ENCODE results near the gene LRRTM1.

LRRTM1 gene

GRCh38 chr2:80303006-80303908, 1.3 kb downstream of the LRRTM1 start:
- Histone ChIP-seq H3K9me3 (ENCODE audit: control insufficient read depth, insufficient read depth, low read length) (peaks cover 13% of the 10 kb centered on the region; the same call in 1 of the 2 replicates), H4K20me1 (ENCODE audit: control insufficient read depth, insufficient read depth, low read depth, low read length) (no peaks in the 10 kb centered on the region), H3K27ac (ENCODE audit: low read depth, low read length) (no peak overlapping the region), H3K79me2 (ENCODE audit: control insufficient read depth, low read length) (no peaks in the 10 kb centered on the region), H3K36me3 (ENCODE audit: control insufficient read depth, low read length) (no peaks in the 10 kb centered on the region), H3K4me1 (ENCODE audit: control insufficient read depth, low read length) (no peaks in the 10 kb centered on the region), H3K27me3 (ENCODE audit: control insufficient read depth, low read length) (no peaks in the 10 kb centered on the region), H3K4me2 (ENCODE audit: low read length) (no peak overlapping the region), H3K4me3 (ENCODE audit: low read length) (no peak overlapping the region), H3K9me2 (replicated peaks; ENCODE audit: control insufficient read depth, low read length) (no peaks in the 10 kb centered on the region), H3F3A (ENCODE audit: control insufficient read depth, insufficient read depth) (no peaks in the 10 kb centered on the region)
- TF ChIP-seq EZH2phosphoT487 (IDR thresholded peaks at IDR 0.05; ENCODE audit: borderline replicate concordance, low read length): no peak
- TF ChIP-seq, protein P1, sequence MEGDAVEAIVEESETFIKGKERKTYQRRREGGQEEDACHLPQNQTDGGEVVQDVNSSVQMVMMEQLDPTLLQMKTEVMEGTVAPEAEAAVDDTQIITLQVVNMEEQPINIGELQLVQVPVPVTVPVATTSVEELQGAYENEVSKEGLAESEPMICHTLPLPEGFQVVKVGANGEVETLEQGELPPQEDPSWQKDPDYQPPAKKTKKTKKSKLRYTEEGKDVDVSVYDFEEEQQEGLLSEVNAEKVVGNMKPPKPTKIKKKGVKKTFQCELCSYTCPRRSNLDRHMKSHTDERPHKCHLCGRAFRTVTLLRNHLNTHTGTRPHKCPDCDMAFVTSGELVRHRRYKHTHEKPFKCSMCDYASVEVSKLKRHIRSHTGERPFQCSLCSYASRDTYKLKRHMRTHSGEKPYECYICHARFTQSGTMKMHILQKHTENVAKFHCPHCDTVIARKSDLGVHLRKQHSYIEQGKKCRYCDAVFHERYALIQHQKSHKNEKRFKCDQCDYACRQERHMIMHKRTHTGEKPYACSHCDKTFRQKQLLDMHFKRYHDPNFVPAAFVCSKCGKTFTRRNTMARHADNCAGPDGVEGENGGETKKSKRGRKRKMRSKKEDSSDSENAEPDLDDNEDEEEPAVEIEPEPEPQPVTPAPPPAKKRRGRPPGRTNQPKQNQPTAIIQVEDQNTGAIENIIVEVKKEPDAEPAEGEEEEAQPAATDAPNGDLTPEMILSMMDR (IDR thresholded peaks at IDR 0.05; ENCODE audit: low read depth, low read length, poor library complexity, severe bottlenecking): no peak

DNA sequence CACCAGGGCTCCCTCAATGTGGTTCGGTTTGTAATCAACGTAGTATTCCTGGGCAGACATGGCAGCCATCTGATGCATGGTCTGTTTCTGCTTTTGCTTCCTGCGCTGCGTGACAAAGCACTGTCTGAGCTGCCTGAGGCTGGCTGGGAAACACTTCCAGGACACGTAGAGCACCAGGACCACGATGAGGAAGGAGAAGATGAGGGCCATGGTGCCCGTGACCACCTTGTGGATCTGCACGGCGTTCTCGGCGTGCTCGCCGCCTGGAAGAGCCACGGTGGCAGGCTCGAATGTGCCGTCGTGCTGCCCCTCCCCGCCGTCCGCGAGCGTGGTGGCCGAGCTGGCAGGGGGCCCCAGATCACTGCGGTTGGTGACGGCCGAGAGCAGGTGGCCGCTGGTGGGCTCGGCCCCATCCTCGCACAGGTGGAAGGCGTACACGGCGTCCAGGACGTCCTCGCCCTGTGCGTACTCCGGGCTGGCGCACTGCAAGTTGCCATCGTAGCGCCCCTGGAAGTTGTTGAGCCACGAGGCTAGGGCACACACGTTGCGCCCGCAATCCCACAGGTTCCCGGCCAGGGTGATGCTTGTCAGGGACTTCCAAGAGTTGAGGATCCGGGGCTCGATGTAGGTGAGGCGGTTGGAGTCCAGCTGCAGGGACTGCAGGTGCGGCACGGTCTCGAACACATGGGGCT, 2.1 kb downstream of the LRRTM1 start:
- no peaks in the 10 kb centered on the region for H3K79me2 ChIP-seq (ENCODE audit: control insufficient read depth, low read length)
- H3K27me3 ChIP-seq (ENCODE audit: control insufficient read depth, low read length): no peaks in the 10 kb centered on the region
- H3K9me2 ChIP-seq (replicated peaks; ENCODE audit: control insufficient read depth, low read length): no peaks in the 10 kb centered on the region
- H3K36me3 ChIP-seq (ENCODE audit: control insufficient read depth, low read length): no peaks in the 10 kb centered on the region
- H4K20me1 ChIP-seq (ENCODE audit: control insufficient read depth, insufficient read depth, low read depth, low read length): no peaks in the 10 kb centered on the region
- no peak for TF ChIP-seq EZH2phosphoT487 (IDR thresholded peaks at IDR 0.05; ENCODE audit: borderline replicate concordance, low read length)
- TF ChIP-seq, protein P1 (IDR thresholded peaks at IDR 0.05; ENCODE audit: low read depth, low read length, poor library complexity, severe bottlenecking): no peak
- H3K4me1 ChIP-seq (ENCODE audit: control insufficient read depth, low read length): no peaks in the 10 kb centered on the region
- H3K9me3 ChIP-seq (ENCODE audit: control insufficient read depth, insufficient read depth, low read length): peaks cover 13% of the 10 kb centered on the region; the same call in 1 of the 2 replicates
- no peaks in the 10 kb centered on the region for H3F3A ChIP-seq (ENCODE audit: control insufficient read depth, insufficient read depth)
- H3K27ac ChIP-seq (ENCODE audit: low read depth, low read length): no peak overlapping the region
- no peak overlapping the region for H3K4me3 ChIP-seq (ENCODE audit: low read length)
- no peak overlapping the region for H3K4me2 ChIP-seq (ENCODE audit: low read length)

- H3K27me3 ChIP-seq (ENCODE audit: control insufficient read depth, low read length): no peaks in the 10 kb centered on the region
- H3K4me1 ChIP-seq (ENCODE audit: control insufficient read depth, low read length): no peaks in the 10 kb centered on the region
Measured at GRCh38 chr2:80302001-80302313, 2.6 kb downstream of the LRRTM1 start.

More at GRCh38 chr2:80302001-80302313, 2.6 kb downstream of the LRRTM1 start:
- no peak overlapping the region for H3K4me3 ChIP-seq (ENCODE audit: low read length)
- H4K20me1 ChIP-seq (ENCODE audit: control insufficient read depth, insufficient read depth, low read depth, low read length): no peaks in the 10 kb centered on the region
- H3K36me3 ChIP-seq (ENCODE audit: control insufficient read depth, low read length): no peaks in the 10 kb centered on the region
- no peak overlapping the region for H3K4me2 ChIP-seq (ENCODE audit: low read length)
- TF ChIP-seq, protein P1 (IDR thresholded peaks at IDR 0.05; ENCODE audit: low read depth, low read length, poor library complexity, severe bottlenecking): no peak
- no peak for TF ChIP-seq EZH2phosphoT487 (IDR thresholded peaks at IDR 0.05; ENCODE audit: borderline replicate concordance, low read length)
- H3K27ac ChIP-seq (ENCODE audit: low read depth, low read length): no peak overlapping the region
- H3F3A ChIP-seq (ENCODE audit: control insufficient read depth, insufficient read depth): no peaks in the 10 kb centered on the region
- H3K79me2 ChIP-seq (ENCODE audit: control insufficient read depth, low read length): no peaks in the 10 kb centered on the region
- peaks cover 13% of the 10 kb centered on the region; the same call in 1 of the 2 replicates for H3K9me3 ChIP-seq (ENCODE audit: control insufficient read depth, insufficient read depth, low read length)
- H3K9me2 ChIP-seq (replicated peaks; ENCODE audit: control insufficient read depth, low read length): no peaks in the 10 kb centered on the region
